ENCODE results near the gene STX19.
A peak's percentile ranks its signal among the peaks of the same experiment; 100 is the strongest.

DNA sequence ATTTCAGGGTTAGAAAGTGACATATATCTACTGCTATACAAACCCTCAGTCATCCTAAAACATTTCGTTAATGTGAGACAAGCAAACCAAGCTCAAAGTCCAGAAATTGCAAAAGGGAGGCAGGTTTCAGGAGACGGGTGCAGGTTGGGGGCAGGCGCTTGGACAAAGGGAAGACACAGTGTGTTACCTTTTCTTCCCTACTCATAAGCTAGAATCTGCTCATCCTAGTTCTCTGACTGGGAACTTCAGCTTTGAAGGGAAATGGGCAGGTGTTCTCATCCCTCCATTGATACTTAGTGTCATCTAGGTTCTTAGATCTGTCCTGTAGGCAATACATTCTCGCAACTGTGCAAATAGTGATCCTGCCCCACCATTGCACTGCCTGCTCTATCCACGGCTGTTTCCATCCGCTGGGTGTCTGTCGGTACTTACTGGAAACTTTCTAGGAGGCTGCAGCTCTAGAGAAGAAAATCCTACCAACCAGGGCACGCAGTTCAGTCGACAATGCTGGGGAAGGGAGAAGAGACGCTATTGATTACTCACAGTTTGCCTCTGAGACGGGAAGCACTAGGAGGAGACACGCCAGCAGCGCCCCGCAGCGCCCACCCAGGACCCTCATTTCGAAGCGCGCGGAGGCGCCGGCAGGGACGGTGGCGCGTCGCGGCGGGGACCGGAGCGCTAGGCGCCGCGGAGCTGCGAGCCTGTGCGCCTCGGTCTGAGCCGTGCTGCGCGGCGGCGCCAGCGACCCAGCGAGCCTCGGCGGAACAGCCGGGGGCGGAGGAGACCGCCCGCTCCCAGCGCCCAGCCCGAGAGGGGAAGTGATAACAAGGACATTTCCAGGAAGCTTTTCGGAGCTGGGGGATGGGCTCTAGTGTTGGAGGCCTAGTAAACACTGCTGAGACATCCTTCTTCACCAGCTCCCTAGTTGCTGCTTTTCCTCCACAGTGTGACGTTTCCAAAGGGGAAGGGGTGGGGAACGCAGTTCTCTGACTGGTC, 55.0 kb downstream of the STX19 start, which contains the start of gene PROS1:
- TF ChIP-seq, protein P1, sequence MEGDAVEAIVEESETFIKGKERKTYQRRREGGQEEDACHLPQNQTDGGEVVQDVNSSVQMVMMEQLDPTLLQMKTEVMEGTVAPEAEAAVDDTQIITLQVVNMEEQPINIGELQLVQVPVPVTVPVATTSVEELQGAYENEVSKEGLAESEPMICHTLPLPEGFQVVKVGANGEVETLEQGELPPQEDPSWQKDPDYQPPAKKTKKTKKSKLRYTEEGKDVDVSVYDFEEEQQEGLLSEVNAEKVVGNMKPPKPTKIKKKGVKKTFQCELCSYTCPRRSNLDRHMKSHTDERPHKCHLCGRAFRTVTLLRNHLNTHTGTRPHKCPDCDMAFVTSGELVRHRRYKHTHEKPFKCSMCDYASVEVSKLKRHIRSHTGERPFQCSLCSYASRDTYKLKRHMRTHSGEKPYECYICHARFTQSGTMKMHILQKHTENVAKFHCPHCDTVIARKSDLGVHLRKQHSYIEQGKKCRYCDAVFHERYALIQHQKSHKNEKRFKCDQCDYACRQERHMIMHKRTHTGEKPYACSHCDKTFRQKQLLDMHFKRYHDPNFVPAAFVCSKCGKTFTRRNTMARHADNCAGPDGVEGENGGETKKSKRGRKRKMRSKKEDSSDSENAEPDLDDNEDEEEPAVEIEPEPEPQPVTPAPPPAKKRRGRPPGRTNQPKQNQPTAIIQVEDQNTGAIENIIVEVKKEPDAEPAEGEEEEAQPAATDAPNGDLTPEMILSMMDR (IDR thresholded peaks at IDR 0.05): peak in 3 of 12 donors; percentile 10 to 18 (median 16)
- TF ChIP-seq POLR2A (IDR thresholded peaks at IDR 0.05): peak in 1 of 2 donors; percentile 72

Data from heart left ventricle (tissue), 13 donors.